ENCODE measurements around the gene LIPG. TPM values are rescaled to one million over a fixed set of nuclear protein-coding genes. Genes with fewer than 3 reads are reported as not detected.
A peak's percentile ranks its signal among the peaks of the same experiment; 100 is the strongest.
"Not testable (repeated sequence)": the region's sequence is repeated elsewhere in the genome, so short reads cannot be mapped to it uniquely, and the experiment has no call there.

The LIPG gene
- total RNA-seq (4.2 TPM), polyA plus RNA-seq (1.8 TPM)
- long read RNA-seq, donor 1: 0 reads
- long read RNA-seq, donor 2, partial matches to known transcripts: 0 of 4 reads
- long read RNA-seq, donor 2, other reads (novel, unspliced or antisense): 0 of 4 reads
- long read RNA-seq, donor 3, partial matches to known transcripts: 0 of 4 reads
- long read RNA-seq, donor 3, other reads (novel, unspliced or antisense): 0 of 4 reads
- long read RNA-seq, donor 4, full-length matches to known transcripts: 3 of 3 reads
- long read RNA-seq, donor 4, partial matches to known transcripts: 0 of 3 reads
- long read RNA-seq, donor 4, other reads (novel, unspliced or antisense): 0 of 3 reads
- long read RNA-seq, donor 5, full-length matches to known transcripts: 11 of 11 reads
- long read RNA-seq, donor 5, partial matches to known transcripts: 0 of 11 reads
- long read RNA-seq, donor 5, other reads (novel, unspliced or antisense): 0 of 11 reads
- long read RNA-seq, donor 6, full-length matches to known transcripts: 3 of 3 reads
- long read RNA-seq, donor 6, partial matches to known transcripts: 0 of 3 reads
- long read RNA-seq, donor 6, other reads (novel, unspliced or antisense): 0 of 3 reads
- long read RNA-seq, donor 7, partial matches to known transcripts: 0 of 2 reads
- long read RNA-seq, donor 7, other reads (novel, unspliced or antisense): 0 of 2 reads
- long read RNA-seq, donor 8, partial matches to known transcripts: 0 of 1 reads
- long read RNA-seq, donor 8, other reads (novel, unspliced or antisense): 0 of 1 reads
- long read RNA-seq, donor 9, partial matches to known transcripts: 0 of 2 reads
- long read RNA-seq, donor 9, other reads (novel, unspliced or antisense): 0 of 2 reads
- long read RNA-seq, donor 10, partial matches to known transcripts: 0 of 4 reads
- long read RNA-seq, donor 10, other reads (novel, unspliced or antisense): 0 of 4 reads

DNA sequence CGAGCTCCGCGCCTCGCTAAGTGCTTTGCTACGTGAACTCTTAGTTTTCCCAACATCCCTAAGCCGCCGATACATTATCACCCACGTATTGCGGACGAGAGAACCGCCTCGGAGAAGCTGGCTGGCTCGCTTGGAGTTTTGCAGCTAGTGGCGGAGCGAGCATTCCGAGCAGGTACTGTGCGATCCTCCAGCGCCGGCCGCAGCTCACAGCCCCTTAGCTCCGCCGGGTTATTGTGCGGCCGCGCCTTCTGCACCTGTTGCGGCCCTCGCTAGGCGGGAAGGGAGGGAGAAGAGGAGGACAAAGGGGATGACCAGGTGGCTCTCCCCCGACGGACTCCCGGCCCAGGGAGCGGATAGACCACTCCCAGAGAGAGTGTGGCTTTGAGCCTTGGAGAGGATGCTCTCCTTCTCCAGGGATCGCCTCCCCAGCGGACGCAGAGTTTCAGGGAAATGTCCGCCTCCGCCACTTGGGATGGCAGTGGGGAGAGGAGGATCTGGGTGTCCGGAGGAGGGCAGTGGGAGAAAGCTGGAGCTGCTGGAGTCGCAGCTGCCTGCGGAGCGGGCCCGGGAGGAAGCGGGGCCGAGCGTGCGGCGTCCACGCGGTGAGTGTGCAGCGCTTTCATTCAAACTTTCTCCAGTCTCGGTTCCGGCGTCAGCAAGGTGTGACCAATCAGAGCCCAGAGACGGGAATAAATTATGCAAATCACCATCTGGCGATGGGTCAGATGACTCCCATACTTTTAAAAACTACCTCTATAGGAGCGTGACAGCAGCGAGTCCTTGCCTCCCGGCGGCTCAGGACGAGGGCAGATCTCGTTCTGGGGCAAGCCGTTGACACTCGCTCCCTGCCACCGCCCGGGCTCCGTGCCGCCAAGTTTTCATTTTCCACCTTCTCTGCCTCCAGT is at the start of gene LIPG:
Gene LIPG, plus strand, starts transcription at position 769 of the 905 bp plus-strand sequence. CDS start 252 bp downstream, outside the sequence.
- H3K36me3 ChIP-seq (ENCODE audit: control insufficient read depth in 2 of 2, insufficient read depth in 2 of 2, low read length in 1 of 2): no peaks in the 10 kb centered on the region
- WGBS: 2% methylated on average over 67 of the region's 67 CpGs
- peaks cover 0 to 8% of the 10 kb centered on the region in 2 donors for H3K9me3 ChIP-seq (ENCODE audit: control insufficient read depth in 2 of 2, insufficient read depth in 1 of 2, low read length in 1 of 2)
- peaks cover 5% of the 10 kb centered on the region in 2 donors for H3K4me1 ChIP-seq (ENCODE audit: control insufficient read depth in 2 of 2, insufficient read depth in 2 of 2, low read length in 2 of 2)
- peak within 1 kb of the TSS in 1 of 2 donors; percentile 7 for H3K27ac ChIP-seq (ENCODE audit: low read depth in 1 of 2, low read length in 1 of 2)
- peaks cover 42 to 71% of the 10 kb centered on the region in 2 donors for H3K27me3 ChIP-seq (ENCODE audit: control insufficient read depth in 2 of 2, insufficient read depth in 1 of 2, low read length in 1 of 2)
- peak in 5 of 9 donors; percentile 13 to 51 (median 23) for DNase-seq (ENCODE audit: low read depth in 6 of 9, low spot score in 9 of 9)
- peak within 1 kb of the TSS; percentile 26 to 38 for H3K4me3 ChIP-seq (ENCODE audit: low read length in 2 of 2)

DNA sequence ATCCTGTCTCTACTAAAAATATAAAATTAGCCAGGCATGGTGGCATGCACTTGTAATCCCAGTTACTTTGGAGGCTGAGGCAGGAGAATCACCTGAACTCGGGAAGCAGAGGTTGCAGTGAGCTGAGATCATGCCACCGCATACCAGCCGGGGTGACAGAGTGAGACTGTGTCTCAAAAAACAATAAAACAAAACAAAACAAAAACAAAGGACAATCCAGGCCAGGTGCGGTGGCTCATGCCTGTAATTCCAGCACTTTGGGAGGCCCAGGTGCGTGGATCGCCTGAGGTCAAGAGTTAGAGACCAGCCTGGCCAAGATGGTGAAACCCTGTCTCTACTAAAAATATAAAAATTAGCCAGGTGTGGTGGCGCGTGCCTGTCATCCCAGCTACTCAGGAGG is 49.0 kb upstream of the LIPG start:
- not testable (repeated sequence) for H3K36me3 ChIP-seq (ENCODE audit: control insufficient read depth in 2 of 2, insufficient read depth in 2 of 2, low read length in 1 of 2); H3K27me3 ChIP-seq (ENCODE audit: control insufficient read depth in 2 of 2, insufficient read depth in 1 of 2, low read length in 1 of 2); H3K27ac ChIP-seq (ENCODE audit: low read depth in 1 of 2, low read length in 1 of 2); H3K4me3 ChIP-seq (ENCODE audit: low read length in 2 of 2); H3K9me3 ChIP-seq (ENCODE audit: control insufficient read depth in 2 of 2, insufficient read depth in 1 of 2, low read length in 1 of 2); H3K4me1 ChIP-seq (ENCODE audit: control insufficient read depth in 2 of 2, insufficient read depth in 2 of 2, low read length in 2 of 2); DNase-seq (ENCODE audit: low read depth in 6 of 9, low spot score in 9 of 9)
- 85% methylated on average over 8 of the region's 8 CpGs for WGBS

DNA sequence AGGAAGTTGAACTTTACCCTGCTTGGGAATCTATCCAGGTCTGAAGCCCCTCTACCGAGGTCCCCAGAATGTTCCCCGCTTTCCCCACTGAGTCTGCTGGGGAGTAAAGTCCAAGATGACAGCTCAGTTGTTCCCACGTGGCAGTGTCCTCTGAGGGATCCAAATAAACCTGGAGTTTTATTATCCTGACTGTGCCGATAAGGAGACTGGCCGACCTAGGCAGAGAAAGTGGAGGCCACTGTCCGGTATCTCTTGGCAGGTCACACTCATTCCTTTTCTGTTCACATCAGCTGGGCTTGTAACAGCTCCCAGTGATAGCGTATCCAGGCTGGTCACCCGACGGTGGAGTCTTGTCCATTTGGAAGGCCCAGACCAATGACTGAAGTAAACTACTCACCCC is 47.3 kb upstream of the LIPG start:
- Histone ChIP-seq H3K4me3 (ENCODE audit: low read length in 2 of 2) (no peak overlapping the region), H3K36me3 (ENCODE audit: control insufficient read depth in 2 of 2, insufficient read depth in 2 of 2, low read length in 1 of 2) (no peaks in the 10 kb centered on the region), H3K27ac (ENCODE audit: low read depth in 1 of 2, low read length in 1 of 2) (no peak overlapping the region), H3K9me3 (ENCODE audit: control insufficient read depth in 2 of 2, insufficient read depth in 1 of 2, low read length in 1 of 2) (no peaks in the 10 kb centered on the region), H3K27me3 (ENCODE audit: control insufficient read depth in 2 of 2, insufficient read depth in 1 of 2, low read length in 1 of 2) (peaks cover 2 to 3% of the 10 kb centered on the region in 2 donors), H3K4me1 (ENCODE audit: control insufficient read depth in 2 of 2, insufficient read depth in 2 of 2, low read length in 2 of 2) (no peaks in the 10 kb centered on the region)
- no peak for DNase-seq (ENCODE audit: low read depth in 6 of 9, low spot score in 9 of 9)
- 95% methylated on average over 9 of the region's 9 CpGs for WGBS

DNA sequence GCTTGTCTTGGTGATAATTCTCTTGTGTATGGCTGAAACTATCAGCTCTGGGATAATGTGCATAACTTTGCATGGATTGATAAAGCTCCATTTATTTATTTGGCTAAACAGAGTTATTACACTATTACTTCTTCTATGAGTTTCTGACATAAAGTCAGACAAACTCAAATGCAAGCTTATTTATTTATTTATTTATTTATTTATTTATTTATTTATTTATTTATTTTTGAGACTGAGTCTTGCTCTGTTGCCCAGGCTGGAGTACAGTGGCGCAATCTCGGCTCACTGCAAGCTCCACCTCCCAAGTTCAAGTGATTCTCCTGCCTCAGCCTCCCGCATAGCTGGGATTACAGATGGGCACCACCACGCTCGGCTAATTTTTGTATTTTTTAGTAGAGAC is 46.9 kb upstream of the LIPG start:
- H3K27me3 ChIP-seq (ENCODE audit: control insufficient read depth in 2 of 2, insufficient read depth in 1 of 2, low read length in 1 of 2); H3K27ac ChIP-seq (ENCODE audit: low read depth in 1 of 2, low read length in 1 of 2); H3K4me3 ChIP-seq (ENCODE audit: low read length in 2 of 2); H3K4me1 ChIP-seq (ENCODE audit: control insufficient read depth in 2 of 2, insufficient read depth in 2 of 2, low read length in 2 of 2); H3K9me3 ChIP-seq (ENCODE audit: control insufficient read depth in 2 of 2, insufficient read depth in 1 of 2, low read length in 1 of 2); DNase-seq (ENCODE audit: low read depth in 6 of 9, low spot score in 9 of 9); H3K36me3 ChIP-seq (ENCODE audit: control insufficient read depth in 2 of 2, insufficient read depth in 2 of 2, low read length in 1 of 2): not testable (repeated sequence)
- WGBS: 98% methylated on average over 5 of the region's 5 CpGs

DNA sequence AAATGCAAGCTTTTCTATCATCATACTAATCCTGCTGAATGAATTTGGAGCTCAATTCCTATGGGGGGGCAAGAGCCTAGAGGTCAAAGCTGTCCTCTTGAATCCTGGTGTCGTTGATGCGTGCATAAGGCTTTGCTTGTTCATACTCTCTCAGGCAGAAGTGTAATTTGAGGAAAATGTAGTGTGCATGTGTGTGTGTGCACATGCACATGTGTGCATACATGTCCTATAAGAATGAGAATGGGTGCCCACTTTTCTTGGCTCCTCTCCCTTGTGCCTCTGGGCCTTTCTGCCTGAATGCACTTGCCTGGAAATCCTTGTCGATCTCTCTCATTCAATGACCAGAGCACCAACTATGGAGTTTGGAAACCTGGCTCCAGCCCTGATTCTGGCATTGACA is 46.3 kb upstream of the LIPG start:
- H3K27me3 ChIP-seq (ENCODE audit: control insufficient read depth in 2 of 2, insufficient read depth in 1 of 2, low read length in 1 of 2): peaks cover 0 to 3% of the 10 kb centered on the region in 2 donors

DNA sequence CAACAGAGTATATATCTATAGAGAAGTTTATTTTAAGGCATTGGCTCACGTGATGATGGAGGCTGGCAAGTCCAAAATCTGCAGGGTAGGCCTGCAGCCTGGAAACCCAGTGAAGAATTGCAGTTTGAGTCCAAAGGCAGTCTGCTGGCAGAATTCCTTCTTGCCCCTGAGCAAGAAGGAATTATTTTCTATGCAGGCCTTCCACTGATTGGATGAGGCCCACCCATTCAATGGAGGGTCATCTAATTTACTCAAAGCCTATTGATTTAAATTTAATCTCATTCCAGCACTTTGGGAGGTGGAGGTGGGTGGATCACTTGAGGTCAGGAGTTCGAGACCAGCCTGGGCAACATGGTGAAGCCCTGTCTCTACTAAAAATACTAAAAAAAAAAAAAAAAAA is 44.4 kb upstream of the LIPG start:
- 90% methylated on average over 2 of the region's 2 CpGs for WGBS
- Histone ChIP-seq H3K36me3 (ENCODE audit: control insufficient read depth in 2 of 2, insufficient read depth in 2 of 2, low read length in 1 of 2) (no peaks in the 10 kb centered on the region), H3K9me3 (ENCODE audit: control insufficient read depth in 2 of 2, insufficient read depth in 1 of 2, low read length in 1 of 2) (no peaks in the 10 kb centered on the region), H3K27me3 (ENCODE audit: control insufficient read depth in 2 of 2, insufficient read depth in 1 of 2, low read length in 1 of 2) (peaks cover 0 to 3% of the 10 kb centered on the region in 2 donors), H3K4me3 (ENCODE audit: low read length in 2 of 2) (no peak overlapping the region), H3K4me1 (ENCODE audit: control insufficient read depth in 2 of 2, insufficient read depth in 2 of 2, low read length in 2 of 2) (no peaks in the 10 kb centered on the region), H3K27ac (ENCODE audit: low read depth in 1 of 2, low read length in 1 of 2) (no peak overlapping the region)
- DNase-seq (ENCODE audit: low read depth in 6 of 9, low spot score in 9 of 9): no peak

More for the DNA sequence above, 46.3 kb upstream of the LIPG start:
- no peak overlapping the region for H3K27ac ChIP-seq (ENCODE audit: low read depth in 1 of 2, low read length in 1 of 2)
- 88% methylated on average over 3 of the region's 3 CpGs for WGBS
- H3K4me3 ChIP-seq (ENCODE audit: low read length in 2 of 2): no peak overlapping the region
- H3K36me3 ChIP-seq (ENCODE audit: control insufficient read depth in 2 of 2, insufficient read depth in 2 of 2, low read length in 1 of 2): no peaks in the 10 kb centered on the region
- H3K4me1 ChIP-seq (ENCODE audit: control insufficient read depth in 2 of 2, insufficient read depth in 2 of 2, low read length in 2 of 2): no peaks in the 10 kb centered on the region
- H3K9me3 ChIP-seq (ENCODE audit: control insufficient read depth in 2 of 2, insufficient read depth in 1 of 2, low read length in 1 of 2): no peaks in the 10 kb centered on the region
- no peak for DNase-seq (ENCODE audit: low read depth in 6 of 9, low spot score in 9 of 9)

DNA sequence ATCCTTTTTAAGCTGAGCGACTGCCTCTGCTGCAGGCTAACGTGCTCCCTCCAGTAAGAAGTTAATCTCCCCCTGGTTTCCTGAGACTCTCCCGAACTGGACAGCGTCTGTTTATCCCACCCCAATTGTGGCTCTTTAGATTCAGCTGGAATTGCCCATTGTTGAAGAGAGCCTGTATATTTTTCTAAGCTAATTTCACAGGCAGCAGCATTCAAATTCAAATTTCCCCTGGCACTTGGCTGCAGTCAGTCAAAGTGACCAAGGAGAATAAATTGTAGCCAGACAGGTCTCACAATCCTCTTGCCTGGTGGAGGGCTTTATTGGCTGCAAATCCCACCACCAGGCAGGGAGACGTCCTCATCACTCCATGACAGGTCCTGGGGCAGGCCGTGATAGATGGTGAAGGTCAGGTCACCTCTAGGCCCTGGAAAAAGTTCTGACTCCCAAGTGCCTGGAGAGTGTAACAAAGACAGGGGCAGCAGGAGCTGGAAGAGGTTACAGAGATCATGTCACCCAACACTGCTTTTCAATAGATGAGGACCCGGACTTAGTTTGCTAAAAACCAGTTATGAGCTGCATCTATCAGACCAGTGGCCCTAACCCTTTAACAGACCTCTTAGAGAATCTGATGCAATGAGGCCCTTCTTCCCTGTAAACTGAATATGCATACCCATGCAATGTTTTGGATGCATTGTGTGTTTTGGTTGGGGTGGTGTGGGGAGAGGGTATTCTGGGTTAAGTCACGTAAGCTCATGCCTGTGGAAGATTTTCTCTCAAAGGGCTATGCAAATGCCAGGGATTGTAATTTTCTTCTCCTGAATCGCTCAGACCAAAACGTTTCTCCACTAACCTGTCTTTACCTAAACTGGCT is 42.5 kb upstream of the LIPG start:
- Histone ChIP-seq H3K4me1 (ENCODE audit: control insufficient read depth in 2 of 2, insufficient read depth in 2 of 2, low read length in 2 of 2) (no peaks in the 10 kb centered on the region), H3K27ac (ENCODE audit: low read depth in 1 of 2, low read length in 1 of 2) (no peak overlapping the region), H3K27me3 (ENCODE audit: control insufficient read depth in 2 of 2, insufficient read depth in 1 of 2, low read length in 1 of 2) (peaks cover 0 to 3% of the 10 kb centered on the region in 2 donors), H3K4me3 (ENCODE audit: low read length in 2 of 2) (no peak overlapping the region), H3K9me3 (ENCODE audit: control insufficient read depth in 2 of 2, insufficient read depth in 1 of 2, low read length in 1 of 2) (no peaks in the 10 kb centered on the region), H3K36me3 (ENCODE audit: control insufficient read depth in 2 of 2, insufficient read depth in 2 of 2, low read length in 1 of 2) (no peaks in the 10 kb centered on the region)
- DNase-seq (ENCODE audit: low read depth in 6 of 9, low spot score in 9 of 9): no peak
- WGBS: 94% methylated on average over 10 of the region's 10 CpGs

DNA sequence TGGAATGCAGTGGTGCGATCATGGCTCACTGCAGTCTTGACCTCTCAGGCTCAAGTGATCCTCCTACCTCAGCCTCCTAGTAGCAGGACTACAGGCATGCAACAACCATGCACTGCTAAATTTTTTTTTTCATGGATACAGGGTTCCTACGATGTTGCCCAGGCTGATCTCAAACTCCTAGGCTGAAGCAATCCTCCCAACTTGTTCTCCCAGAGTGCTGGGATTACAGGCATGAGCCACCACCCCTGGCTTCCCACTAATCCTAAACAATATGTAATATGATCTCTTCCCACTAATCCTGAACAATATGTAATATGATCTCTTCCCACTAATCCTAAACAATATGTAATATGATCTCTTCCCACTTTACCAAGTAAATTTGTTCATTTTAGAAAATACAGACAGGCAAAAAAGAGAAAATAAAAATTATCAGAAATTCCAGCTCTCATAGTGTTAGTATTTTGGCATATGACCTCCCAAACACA is 41.2 kb upstream of the LIPG start:
- Histone ChIP-seq H3K27ac (ENCODE audit: low read depth in 1 of 2, low read length in 1 of 2) (no peak overlapping the region), H3K9me3 (ENCODE audit: control insufficient read depth in 2 of 2, insufficient read depth in 1 of 2, low read length in 1 of 2) (no peaks in the 10 kb centered on the region), H3K4me1 (ENCODE audit: control insufficient read depth in 2 of 2, insufficient read depth in 2 of 2, low read length in 2 of 2) (no peaks in the 10 kb centered on the region), H3K27me3 (ENCODE audit: control insufficient read depth in 2 of 2, insufficient read depth in 1 of 2, low read length in 1 of 2) (peaks cover 0 to 3% of the 10 kb centered on the region in 2 donors), H3K36me3 (ENCODE audit: control insufficient read depth in 2 of 2, insufficient read depth in 2 of 2, low read length in 1 of 2) (no peaks in the 10 kb centered on the region), H3K4me3 (ENCODE audit: low read length in 2 of 2) (no peak overlapping the region)
- DNase-seq (ENCODE audit: low read depth in 6 of 9, low spot score in 9 of 9): no peak
- WGBS: 95% methylated on average over 2 of the region's 2 CpGs

Measured in thymus (tissue), 14 donors.